Measurements from ENCODE around the gene ENTPD6. TPM values are rescaled to one million over a fixed set of nuclear protein-coding genes. Genes with fewer than 3 reads are reported as not detected.

The ENTPD6 gene
- total and polyA plus RNA-seq, 2 of the 4 experiments (the other 2 are of a cell fraction): 61.1 to 98.6 TPM

DNA sequence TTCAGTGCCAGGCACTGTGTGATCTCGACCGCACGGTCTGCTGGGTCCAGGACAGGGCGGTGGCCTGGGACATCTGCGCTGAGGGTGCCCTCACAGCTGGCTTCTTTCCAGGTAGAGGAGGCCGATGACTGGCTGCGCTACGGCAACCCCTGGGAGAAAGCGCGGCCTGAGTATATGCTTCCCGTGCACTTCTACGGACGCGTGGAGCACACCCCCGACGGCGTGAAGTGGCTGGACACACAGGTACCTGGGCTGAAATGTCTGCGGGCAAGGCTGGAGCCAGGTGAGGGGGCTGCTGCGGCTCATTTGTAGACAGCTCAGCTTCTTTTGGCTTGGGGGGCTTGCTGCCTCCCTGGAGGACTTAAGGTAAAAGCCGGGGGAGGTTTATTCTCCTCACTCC, 79.0 kb downstream of the ENTPD6 start:
- ATAC-seq (ENCODE audit: low read depth) (no peak), DNase-seq (no peak)
- H3K9me3 ChIP-seq (ENCODE audit: control insufficient read depth, insufficient read depth, low read length): no peaks in the 10 kb centered on the region
- no peaks in the 10 kb centered on the region for H3K4me1 ChIP-seq (ENCODE audit: control insufficient read depth, insufficient read depth, low read length)
- no peak overlapping the region for H3K27ac ChIP-seq (ENCODE audit: insufficient read depth, low read length)
- H3K56ac ChIP-seq (ENCODE audit: extremely low read depth, insufficient read depth, low read length): no peak overlapping the region
- no peak overlapping the region for H3K23ac ChIP-seq (ENCODE audit: low read depth, low read length)
- peaks cover 5 to 15% of the 10 kb centered on the region in 2 experiments for H3K79me1 ChIP-seq (ENCODE audit: low read depth in 1 of 2, low read length in 2 of 2)
- no peak overlapping the region for H3K9ac ChIP-seq (ENCODE audit: low read depth, low read length)
- ChIA-PET CTCF (no interaction called here), POLR2A (ENCODE audit: unreplicated experiment) (no interaction called here)
- H3K14ac ChIP-seq (replicated peaks; ENCODE audit: low read depth, low read length): no peak overlapping the region
- H3K18ac ChIP-seq (ENCODE audit: low read depth, low read length): no peak overlapping the region
- H2BK15ac ChIP-seq (ENCODE audit: low read depth, low read length): no peak overlapping the region
- no peak overlapping the region for H2BK5ac ChIP-seq (ENCODE audit: low read depth, low read length, poor library complexity, severe bottlenecking)
- H2AK5ac ChIP-seq (ENCODE audit: low read depth, low read length): no peak overlapping the region
- H3K4me2 ChIP-seq (ENCODE audit: low read depth, low read length): no peak overlapping the region
- no peak for TF ChIP-seq SMC3 (IDR thresholded peaks at IDR 0.05; ENCODE audit: low read depth, low read length)
- TF ChIP-seq BHLHE40 (IDR thresholded peaks at IDR 0.05; ENCODE audit: low read depth, low read length): no peak
- no peak for TF ChIP-seq MAFK (IDR thresholded peaks at IDR 0.05; ENCODE audit: low read depth, low read length)
- no peak overlapping the region for H2AFZ ChIP-seq (replicated peaks; ENCODE audit: low read length, poor library complexity)
- H4K5ac ChIP-seq (ENCODE audit: low read depth, low read length): no peak overlapping the region
- 91% methylated on average over 5 of the region's 20 CpGs; no CpG with 5 or more reads in 1 of the 2 experiments for WGBS, 2 experiments (ENCODE audit: extremely low coverage in 2 of 2, insufficient read length in 1 of 2)
- H2BK120ac ChIP-seq (ENCODE audit: low read depth, low read length): no peak overlapping the region
- peaks cover 3% of the 10 kb centered on the region for H4K20me1 ChIP-seq (ENCODE audit: insufficient read depth, low read length)
- no peak overlapping the region for H4K8ac ChIP-seq (ENCODE audit: low read depth in 2 of 2, low read length in 2 of 2)
- H3K4me3 ChIP-seq (ENCODE audit: insufficient read depth, low read depth, low read length): no peak overlapping the region
- intact Hi-C loops (cut with micrococcal nuclease) (no loop called here), dilution Hi-C loops (cut with HindIII; ENCODE audit: low sequenced_read_pairs, unreplicated experiment) (no loop called here), in situ Hi-C loops (cut with MboI; ENCODE audit: low sequenced_read_pairs) (loop anchor here (25.0 kb wide), 2 partner anchors 713 to 1637 kb away; partner anchors contain the start of gene CST3)
- peaks cover 6% of the 10 kb centered on the region; the same call in 1 of the 2 replicates for H3K9me1 ChIP-seq (ENCODE audit: insufficient read depth, low read length)
- no peaks in the 10 kb centered on the region for H3K27me3 ChIP-seq (ENCODE audit: control insufficient read depth, insufficient read depth, low read length)
- peaks cover 80% of the 10 kb centered on the region for H3K36me3 ChIP-seq (ENCODE audit: control insufficient read depth, insufficient read depth, low read length)
- no peak overlapping the region for H2BK20ac ChIP-seq (ENCODE audit: low read depth, low read length)
- no peak overlapping the region for H3K4ac ChIP-seq (ENCODE audit: low read depth, low read length)
- H2AK9ac ChIP-seq (replicated peaks; ENCODE audit: low read depth, low read length, poor library complexity): no peak overlapping the region
- H4K91ac ChIP-seq (ENCODE audit: insufficient read depth, low read depth, low read length): no peak overlapping the region
- BruUV-seq (replicated peaks): no TSS peak

Data from IMR-90 (cell line).